ENCODE results near the gene FLNB.

GRCh38 chr3:58180940-58181587 lies 172.8 kb downstream of the FLNB start:
- TF ChIP-seq CTCF (IDR thresholded peaks at IDR 0.05) = no peak
- TF ChIP-seq POLR2A (IDR thresholded peaks at IDR 0.05) = no peak
